ENCODE measurements around the gene RUFY2.
A peak's percentile ranks its signal among the peaks of the same experiment; 100 is the strongest.

The RUFY2 gene

GRCh38 chr10:68342909-68343516, 64.1 kb downstream of the RUFY2 start:
- no peak for DNase-seq (ENCODE audit: low read depth, low spot score)
- no peak for TF ChIP-seq SUZ12 (IDR thresholded peaks at IDR 0.05; ENCODE audit: extremely low read depth, insufficient read depth, insufficient read length)
- TF ChIP-seq YY1 (IDR thresholded peaks at IDR 0.05; ENCODE audit: insufficient read depth, insufficient read length), result no peak
- TF ChIP-seq ZNF274 (IDR thresholded peaks at IDR 0.05; ENCODE audit: low read depth, low read length), result no peak
- no peak overlapping the region for H3K9ac ChIP-seq (ENCODE audit: insufficient read length, low read depth)

DNA sequence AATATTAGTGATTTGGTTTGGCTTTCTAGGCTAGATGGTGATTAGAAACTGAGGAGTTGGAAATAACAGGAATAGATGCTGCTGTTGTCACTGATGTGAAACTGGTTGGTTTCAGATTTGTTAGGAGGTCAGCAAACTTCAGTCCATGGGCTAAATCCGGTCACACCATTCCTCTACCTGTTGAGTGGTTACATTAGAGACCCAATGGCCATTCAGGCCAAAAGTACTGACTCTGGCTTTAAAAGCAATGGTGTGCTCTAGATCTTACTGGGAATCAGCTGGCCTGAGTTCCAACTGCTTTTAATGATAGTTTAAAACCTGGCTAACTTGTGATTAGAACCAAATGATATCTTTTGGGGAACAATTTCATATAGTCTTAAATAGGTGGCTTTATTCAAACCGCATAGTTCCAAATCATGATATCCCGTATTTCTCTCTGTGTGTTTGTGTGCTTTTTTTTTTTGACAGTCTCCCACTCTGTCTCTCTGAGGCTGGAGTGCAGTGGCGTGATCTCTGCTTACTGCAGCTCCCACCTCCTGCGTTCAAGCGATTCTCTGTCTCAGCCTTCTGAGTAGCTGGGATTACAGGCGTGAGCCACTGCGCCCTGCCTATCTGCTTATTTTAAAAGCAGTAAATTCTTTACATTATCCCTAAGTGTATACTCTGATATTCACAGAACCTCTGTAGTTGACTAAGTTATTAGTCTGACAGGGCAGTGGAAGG, 66.6 kb downstream of the RUFY2 start:
- H3K9ac ChIP-seq (ENCODE audit: insufficient read length, low read depth), result no peak overlapping the region
- DNase-seq (ENCODE audit: low read depth, low spot score), result no peak
- no peaks in the 10 kb centered on the region for H3K4me1 ChIP-seq (ENCODE audit: insufficient read depth, insufficient read length)
- TF ChIP-seq SUZ12 (IDR thresholded peaks at IDR 0.05; ENCODE audit: extremely low read depth, insufficient read depth, insufficient read length) (no peak), YY1 (IDR thresholded peaks at IDR 0.05; ENCODE audit: insufficient read depth, insufficient read length) (no peak), ZNF274 (IDR thresholded peaks at IDR 0.05; ENCODE audit: low read depth, low read length) (no peak)
- H3K4me3 ChIP-seq (ENCODE audit: insufficient read length, low read depth), result no peak overlapping the region
- H3K27me3 ChIP-seq (ENCODE audit: insufficient read depth, insufficient read length), result no peaks in the 10 kb centered on the region
- no peaks in the 10 kb centered on the region for H3K9me3 ChIP-seq (ENCODE audit: insufficient read depth, low read length)
- H3K36me3 ChIP-seq (ENCODE audit: insufficient read depth, insufficient read length, low read length), result peaks cover 95% of the 10 kb centered on the region

More at GRCh38 chr10:68342909-68343516, 64.1 kb downstream of the RUFY2 start:
- Histone ChIP-seq H3K4me1 (ENCODE audit: insufficient read depth, insufficient read length) (no peaks in the 10 kb centered on the region), H3K27me3 (ENCODE audit: insufficient read depth, insufficient read length) (no peaks in the 10 kb centered on the region), H3K4me3 (ENCODE audit: insufficient read length, low read depth) (no peak overlapping the region), H3K36me3 (ENCODE audit: insufficient read depth, insufficient read length, low read length) (peaks cover 80% of the 10 kb centered on the region), H3K9me3 (ENCODE audit: insufficient read depth, low read length) (no peaks in the 10 kb centered on the region)

DNA sequence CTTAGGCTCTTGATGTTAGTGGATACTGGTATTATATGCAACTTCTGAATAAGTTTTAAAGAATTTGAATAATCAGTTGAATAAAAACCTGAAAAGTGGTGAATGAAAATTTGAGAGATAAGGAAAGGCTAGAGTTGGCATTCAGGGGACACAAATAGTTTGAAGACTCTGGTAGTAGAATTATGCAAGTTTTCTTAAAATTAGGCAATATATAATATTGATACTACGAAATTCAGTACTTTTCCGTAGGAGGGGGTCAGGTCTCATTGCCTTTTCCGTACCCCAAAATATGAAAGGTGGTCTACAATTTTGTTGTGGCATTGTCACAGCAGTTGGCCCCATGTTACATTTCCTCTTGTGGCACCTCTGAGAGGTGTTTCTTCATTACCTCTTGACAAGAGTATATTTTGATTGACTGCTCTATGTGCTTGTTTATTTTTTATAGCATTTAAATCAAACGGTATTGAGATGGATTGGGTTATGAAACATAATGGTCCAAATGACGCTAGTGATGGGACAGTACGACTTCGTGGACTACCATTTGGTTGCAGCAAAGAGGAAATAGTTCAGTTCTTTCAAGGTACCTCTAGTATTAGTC, 70.2 kb downstream of the RUFY2 start:
- Histone ChIP-seq H3K27me3 (ENCODE audit: insufficient read depth, insufficient read length) (no peaks in the 10 kb centered on the region), H3K4me3 (ENCODE audit: insufficient read length, low read depth) (no peak overlapping the region), H3K36me3 (ENCODE audit: insufficient read depth, insufficient read length, low read length) (peaks cover 81% of the 10 kb centered on the region), H3K9ac (ENCODE audit: insufficient read length, low read depth) (no peak overlapping the region), H3K9me3 (ENCODE audit: insufficient read depth, low read length) (no peaks in the 10 kb centered on the region), H3K4me1 (ENCODE audit: insufficient read depth, insufficient read length) (no peaks in the 10 kb centered on the region)
- no peak for TF ChIP-seq SUZ12 (IDR thresholded peaks at IDR 0.05; ENCODE audit: extremely low read depth, insufficient read depth, insufficient read length)
- TF ChIP-seq YY1 (IDR thresholded peaks at IDR 0.05; ENCODE audit: insufficient read depth, insufficient read length), result no peak
- TF ChIP-seq ZNF274 (IDR thresholded peaks at IDR 0.05; ENCODE audit: low read depth, low read length), result no peak
- DNase-seq (ENCODE audit: low read depth, low spot score), result no peak

DNA sequence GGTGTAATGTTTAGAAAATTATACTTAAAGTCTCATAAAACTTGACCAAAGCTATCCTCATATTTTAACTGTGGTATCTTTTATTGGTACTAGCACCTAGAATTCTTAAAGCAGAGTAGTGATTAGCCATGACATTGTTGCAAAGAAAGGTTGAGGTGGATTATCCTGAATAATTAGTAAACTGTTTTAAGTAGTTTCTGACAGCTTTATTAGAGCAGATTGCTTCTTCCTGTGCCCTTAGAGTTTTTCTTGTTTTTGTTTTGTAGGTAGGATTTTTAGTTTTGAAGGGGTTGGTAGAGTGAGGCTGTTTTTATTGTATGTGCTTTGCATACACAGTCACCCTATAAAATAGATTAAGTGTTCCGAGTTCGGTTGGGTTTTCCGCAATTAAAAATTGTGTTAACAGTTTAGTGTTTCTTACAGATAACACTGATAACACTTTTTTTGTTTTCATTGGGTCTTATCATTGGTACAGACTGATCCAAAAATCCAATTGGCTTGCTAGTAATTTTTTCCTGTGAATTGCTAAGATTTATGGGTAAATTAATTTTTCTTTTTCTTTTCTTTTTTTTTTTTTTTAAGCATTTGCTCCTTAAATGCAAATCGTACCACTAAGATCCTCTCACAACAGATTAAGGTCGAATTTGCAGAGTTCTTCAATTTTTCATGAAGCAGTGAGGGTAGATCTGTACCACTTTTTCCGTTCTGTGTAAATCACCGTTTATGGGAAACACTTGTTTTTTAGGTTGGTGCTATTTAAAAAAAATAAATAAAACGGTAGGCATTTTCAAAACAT, 72.2 kb downstream of the RUFY2 start:
- Histone ChIP-seq H3K4me1 (ENCODE audit: insufficient read depth, insufficient read length) (no peaks in the 10 kb centered on the region), H3K4me3 (ENCODE audit: insufficient read length, low read depth) (peak overlapping the region; percentile 88)
- TF ChIP-seq YY1 (IDR thresholded peaks at IDR 0.05; ENCODE audit: insufficient read depth, insufficient read length) (no peak), ZNF274 (IDR thresholded peaks at IDR 0.05; ENCODE audit: low read depth, low read length) (no peak), SUZ12 (IDR thresholded peaks at IDR 0.05; ENCODE audit: extremely low read depth, insufficient read depth, insufficient read length) (no peak)

GRCh38 chr10:68333440-68334431, 73.3 kb downstream of the RUFY2 start:
- Histone ChIP-seq H3K4me1 (ENCODE audit: insufficient read depth, insufficient read length) (no peaks in the 10 kb centered on the region), H3K4me3 (ENCODE audit: insufficient read length, low read depth) (peak overlapping the region; percentile 88), H3K9ac (ENCODE audit: insufficient read length, low read depth) (peak overlapping the region; percentile 93), H3K36me3 (ENCODE audit: insufficient read depth, insufficient read length, low read length) (peaks cover 50% of the 10 kb centered on the region), H3K27me3 (ENCODE audit: insufficient read depth, insufficient read length) (no peaks in the 10 kb centered on the region), H3K9me3 (ENCODE audit: insufficient read depth, low read length) (no peaks in the 10 kb centered on the region)
- DNase-seq (ENCODE audit: low read depth, low spot score), result no peak
- no peak for TF ChIP-seq SUZ12 (IDR thresholded peaks at IDR 0.05; ENCODE audit: extremely low read depth, insufficient read depth, insufficient read length)
- no peak for TF ChIP-seq ZNF274 (IDR thresholded peaks at IDR 0.05; ENCODE audit: low read depth, low read length)
- TF ChIP-seq YY1 (IDR thresholded peaks at IDR 0.05; ENCODE audit: insufficient read depth, insufficient read length), result no peak

More for the DNA sequence above, 72.2 kb downstream of the RUFY2 start:
- Histone ChIP-seq H3K27me3 (ENCODE audit: insufficient read depth, insufficient read length) (no peaks in the 10 kb centered on the region), H3K9me3 (ENCODE audit: insufficient read depth, low read length) (no peaks in the 10 kb centered on the region), H3K36me3 (ENCODE audit: insufficient read depth, insufficient read length, low read length) (peaks cover 61% of the 10 kb centered on the region), H3K9ac (ENCODE audit: insufficient read length, low read depth) (peak overlapping the region; percentile 26)
- no peak for DNase-seq (ENCODE audit: low read depth, low spot score)

DNA sequence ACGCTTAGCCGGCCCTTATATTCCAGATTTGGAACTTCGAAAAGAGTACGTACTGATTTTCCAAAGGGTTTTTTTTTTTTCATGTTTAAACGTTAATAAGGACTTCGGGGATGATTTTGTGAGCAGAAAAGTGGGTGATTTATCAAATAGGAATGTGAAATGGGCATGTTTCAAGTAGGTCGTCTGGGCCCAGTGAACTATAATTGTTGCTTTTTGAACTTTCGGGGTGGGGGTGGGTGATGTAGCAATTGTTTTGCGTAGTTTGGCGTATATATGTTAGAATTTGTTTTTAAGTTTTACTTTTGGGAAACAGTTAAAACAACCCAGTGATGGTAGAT, 74.0 kb downstream of the RUFY2 start:
- H3K9me3 ChIP-seq (ENCODE audit: insufficient read depth, low read length), result no peaks in the 10 kb centered on the region
- no peak for DNase-seq (ENCODE audit: low read depth, low spot score)
- H3K27me3 ChIP-seq (ENCODE audit: insufficient read depth, insufficient read length), result no peaks in the 10 kb centered on the region
- H3K36me3 ChIP-seq (ENCODE audit: insufficient read depth, insufficient read length, low read length), result peaks cover 43% of the 10 kb centered on the region
- TF ChIP-seq YY1 (IDR thresholded peaks at IDR 0.05; ENCODE audit: insufficient read depth, insufficient read length) (no peak), ZNF274 (IDR thresholded peaks at IDR 0.05; ENCODE audit: low read depth, low read length) (no peak), SUZ12 (IDR thresholded peaks at IDR 0.05; ENCODE audit: extremely low read depth, insufficient read depth, insufficient read length) (no peak)
- peak overlapping the region; percentile 88 for H3K4me3 ChIP-seq (ENCODE audit: insufficient read length, low read depth)
- H3K4me1 ChIP-seq (ENCODE audit: insufficient read depth, insufficient read length), result no peaks in the 10 kb centered on the region
- H3K9ac ChIP-seq (ENCODE audit: insufficient read length, low read depth), result peak overlapping the region; percentile 93

Measured in NT2/D1 (cell line).